Measurements from ENCODE around the gene SOHLH1.

The SOHLH1 gene

GRCh38 chr9:135714242-135715055, 15.2 kb upstream of the SOHLH1 start:
- Histone ChIP-seq H3K9ac (no peak overlapping the region), H4K20me1 (ENCODE audit: insufficient read depth) (no peaks in the 10 kb centered on the region), H3K36me3 (ENCODE audit: insufficient read depth) (no peaks in the 10 kb centered on the region), H3K79me2 (ENCODE audit: insufficient read depth, low read depth) (no peaks in the 10 kb centered on the region), H3K4me1 (ENCODE audit: low read depth, poor library complexity, severe bottlenecking) (no peaks in the 10 kb centered on the region), H3K27me3 (ENCODE audit: insufficient read depth, low read depth) (peaks cover 71% of the 10 kb centered on the region), H3K4me3 (IDR thresholded peaks at IDR 0.05; ENCODE audit: insufficient read depth, low read depth, low read length) (no peak overlapping the region), H3K27ac (no peak overlapping the region), H2AFZ (ENCODE audit: low read depth) (no peak overlapping the region), H3K4me2 (no peak overlapping the region)
- TF ChIP-seq CTCF (conservative IDR thresholded peaks at IDR 0.05; ENCODE audit: low read depth, low read length) = no peak

- Histone ChIP-seq H4K20me1 (ENCODE audit: insufficient read depth) (no peaks in the 10 kb centered on the region), H3K4me1 (ENCODE audit: low read depth, poor library complexity, severe bottlenecking) (no peaks in the 10 kb centered on the region), H3K4me2 (no peak overlapping the region), H3K9ac (no peak overlapping the region), H2AFZ (ENCODE audit: low read depth) (no peak overlapping the region), H3K4me3 (IDR thresholded peaks at IDR 0.05; ENCODE audit: insufficient read depth, low read depth, low read length) (no peak overlapping the region), H3K27ac (no peak overlapping the region), H3K27me3 (ENCODE audit: insufficient read depth, low read depth) (peaks cover 71% of the 10 kb centered on the region), H3K36me3 (ENCODE audit: insufficient read depth) (no peaks in the 10 kb centered on the region), H3K79me2 (ENCODE audit: insufficient read depth, low read depth) (no peaks in the 10 kb centered on the region)
- TF ChIP-seq CTCF (conservative IDR thresholded peaks at IDR 0.05; ENCODE audit: low read depth, low read length) = no peak
Measured at GRCh38 chr9:135712613-135713295, 13.5 kb upstream of the SOHLH1 start.

GRCh38 chr9:135711881-135712280, 12.6 kb upstream of the SOHLH1 start:
- peaks cover 77% of the 10 kb centered on the region for H3K27me3 ChIP-seq (ENCODE audit: insufficient read depth, low read depth)
- no peak overlapping the region for H3K4me3 ChIP-seq (IDR thresholded peaks at IDR 0.05; ENCODE audit: insufficient read depth, low read depth, low read length)
- H4K20me1 ChIP-seq (ENCODE audit: insufficient read depth) = no peaks in the 10 kb centered on the region
- no peaks in the 10 kb centered on the region for H3K79me2 ChIP-seq (ENCODE audit: insufficient read depth, low read depth)
- no peak overlapping the region for H3K27ac ChIP-seq
- H3K36me3 ChIP-seq (ENCODE audit: insufficient read depth) = no peaks in the 10 kb centered on the region
- TF ChIP-seq CTCF (conservative IDR thresholded peaks at IDR 0.05; ENCODE audit: low read depth, low read length) = no peak
- H2AFZ ChIP-seq (ENCODE audit: low read depth) = no peak overlapping the region
- H3K4me1 ChIP-seq (ENCODE audit: low read depth, poor library complexity, severe bottlenecking) = no peaks in the 10 kb centered on the region
- H3K4me2 ChIP-seq = no peak overlapping the region
- no peak overlapping the region for H3K9ac ChIP-seq

- Histone ChIP-seq H3K4me1 (ENCODE audit: low read depth, poor library complexity, severe bottlenecking) (no peaks in the 10 kb centered on the region), H2AFZ (ENCODE audit: low read depth) (no peak overlapping the region), H3K4me2 (no peak overlapping the region), H3K4me3 (IDR thresholded peaks at IDR 0.05; ENCODE audit: insufficient read depth, low read depth, low read length) (no peak overlapping the region), H3K79me2 (ENCODE audit: insufficient read depth, low read depth) (no peaks in the 10 kb centered on the region), H3K9ac (no peak overlapping the region), H3K36me3 (ENCODE audit: insufficient read depth) (no peaks in the 10 kb centered on the region), H3K27ac (no peak overlapping the region), H4K20me1 (ENCODE audit: insufficient read depth) (no peaks in the 10 kb centered on the region), H3K27me3 (ENCODE audit: insufficient read depth, low read depth) (peaks cover 76% of the 10 kb centered on the region)
- TF ChIP-seq CTCF (conservative IDR thresholded peaks at IDR 0.05; ENCODE audit: low read depth, low read length) = no peak
Measured at GRCh38 chr9:135711391-135711790, 12.1 kb upstream of the SOHLH1 start.

Measured in KMS-11 (cell line).